ENCODE data around the gene BPIFB4. TPM values are rescaled to one million over a fixed set of nuclear protein-coding genes. Genes with fewer than 3 reads are reported as not detected.
"Not testable (repeated sequence)": the region's sequence is repeated elsewhere in the genome, so short reads cannot be mapped to it uniquely, and the experiment has no call there.

The BPIFB4 gene
- total and polyA plus RNA-seq, 2 donors from 2014 or later, result not detected

DNA sequence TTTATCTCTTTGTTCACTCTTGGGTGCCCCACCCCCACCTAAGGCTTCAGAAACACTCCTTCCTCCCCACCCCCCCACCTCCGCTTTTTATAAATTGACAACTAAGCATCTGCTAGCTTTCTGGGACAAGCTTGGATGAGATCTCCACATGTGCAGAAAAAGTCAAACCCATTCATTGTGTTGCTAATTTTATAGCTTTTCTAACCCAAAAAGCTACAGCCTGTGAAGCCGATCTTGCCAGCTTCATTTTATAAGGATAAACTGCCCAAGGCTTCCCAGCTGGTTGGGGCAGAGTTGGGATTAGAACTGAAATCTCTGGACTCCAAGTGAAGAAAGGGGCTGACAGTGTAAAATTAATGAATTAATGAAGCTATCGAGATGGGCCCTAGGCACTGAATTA, 24.1 kb downstream of the BPIFB4 start:
- Histone ChIP-seq H3K9ac (ENCODE audit: low read length in 3 of 3) (no peak overlapping the region), H3K4me3 (ENCODE audit: low read length in 3 of 3) (no peak overlapping the region), H3K9me3 (ENCODE audit: control insufficient read depth in 2 of 3, insufficient read depth in 1 of 3, low read length in 3 of 3) (no peaks in the 10 kb centered on the region), H3K27me3 (ENCODE audit: control insufficient read depth, insufficient read depth, low read length) (no peaks in the 10 kb centered on the region), H3K4me1 (ENCODE audit: control insufficient read depth in 2 of 3, insufficient read depth in 2 of 3, low read depth in 1 of 3, low read length in 3 of 3) (no peaks in the 10 kb centered on the region), H3K27ac (ENCODE audit: low read depth in 2 of 2, low read length in 2 of 2) (no peak overlapping the region), H3K36me3 (ENCODE audit: control insufficient read depth in 2 of 3, insufficient read depth in 3 of 3, low read length in 3 of 3) (no peaks in the 10 kb centered on the region)
- FAIRE-seq (no peak), DNase-seq (no peak)
- TF ChIP-seq, protein P1, sequence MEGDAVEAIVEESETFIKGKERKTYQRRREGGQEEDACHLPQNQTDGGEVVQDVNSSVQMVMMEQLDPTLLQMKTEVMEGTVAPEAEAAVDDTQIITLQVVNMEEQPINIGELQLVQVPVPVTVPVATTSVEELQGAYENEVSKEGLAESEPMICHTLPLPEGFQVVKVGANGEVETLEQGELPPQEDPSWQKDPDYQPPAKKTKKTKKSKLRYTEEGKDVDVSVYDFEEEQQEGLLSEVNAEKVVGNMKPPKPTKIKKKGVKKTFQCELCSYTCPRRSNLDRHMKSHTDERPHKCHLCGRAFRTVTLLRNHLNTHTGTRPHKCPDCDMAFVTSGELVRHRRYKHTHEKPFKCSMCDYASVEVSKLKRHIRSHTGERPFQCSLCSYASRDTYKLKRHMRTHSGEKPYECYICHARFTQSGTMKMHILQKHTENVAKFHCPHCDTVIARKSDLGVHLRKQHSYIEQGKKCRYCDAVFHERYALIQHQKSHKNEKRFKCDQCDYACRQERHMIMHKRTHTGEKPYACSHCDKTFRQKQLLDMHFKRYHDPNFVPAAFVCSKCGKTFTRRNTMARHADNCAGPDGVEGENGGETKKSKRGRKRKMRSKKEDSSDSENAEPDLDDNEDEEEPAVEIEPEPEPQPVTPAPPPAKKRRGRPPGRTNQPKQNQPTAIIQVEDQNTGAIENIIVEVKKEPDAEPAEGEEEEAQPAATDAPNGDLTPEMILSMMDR (IDR thresholded peaks at IDR 0.05; ENCODE audit: borderline replicate concordance, extremely low read depth, insufficient read depth), result no peak
- intact Hi-C loops (cut with DNase I), result no loop called here

DNA sequence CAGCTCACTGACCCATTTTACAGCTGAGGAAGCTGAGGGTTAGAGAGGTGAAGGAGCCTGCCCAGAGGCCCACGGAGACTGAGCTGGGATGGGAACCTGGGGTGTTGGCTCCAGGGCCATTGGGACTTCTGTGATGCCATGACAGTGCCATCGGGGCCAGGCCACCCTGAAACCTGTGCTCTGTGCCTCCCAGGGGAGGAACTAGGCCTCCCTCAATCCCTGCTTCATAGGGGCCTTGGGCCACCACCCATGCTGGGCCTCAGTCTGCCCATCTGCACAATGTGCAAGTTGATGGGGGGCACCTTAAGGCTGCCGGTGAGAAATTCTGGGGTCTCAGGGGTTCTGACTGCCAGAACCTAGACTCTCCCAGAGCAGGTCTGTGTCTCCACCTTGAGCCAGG, 24.9 kb downstream of the BPIFB4 start:
- no peaks in the 10 kb centered on the region for H3K9me3 ChIP-seq (ENCODE audit: control insufficient read depth in 2 of 3, insufficient read depth in 1 of 3, low read length in 3 of 3)
- DNase-seq, result no peak
- intact Hi-C loops (cut with DNase I), result no loop called here
- H3K27me3 ChIP-seq (ENCODE audit: control insufficient read depth, insufficient read depth, low read length), result no peaks in the 10 kb centered on the region
- no peak overlapping the region for H3K9ac ChIP-seq (ENCODE audit: low read length in 3 of 3)
- no peaks in the 10 kb centered on the region for H3K4me1 ChIP-seq (ENCODE audit: control insufficient read depth in 2 of 3, insufficient read depth in 2 of 3, low read depth in 1 of 3, low read length in 3 of 3)
- TF ChIP-seq, protein P1 (IDR thresholded peaks at IDR 0.05; ENCODE audit: borderline replicate concordance, extremely low read depth, insufficient read depth), result no peak
- no peak for FAIRE-seq
- H3K27ac ChIP-seq (ENCODE audit: low read depth in 2 of 2, low read length in 2 of 2), result no peak overlapping the region
- no peaks in the 10 kb centered on the region for H3K36me3 ChIP-seq (ENCODE audit: control insufficient read depth in 2 of 3, insufficient read depth in 3 of 3, low read length in 3 of 3)
- no peak overlapping the region for H3K4me3 ChIP-seq (ENCODE audit: low read length in 3 of 3)

DNA sequence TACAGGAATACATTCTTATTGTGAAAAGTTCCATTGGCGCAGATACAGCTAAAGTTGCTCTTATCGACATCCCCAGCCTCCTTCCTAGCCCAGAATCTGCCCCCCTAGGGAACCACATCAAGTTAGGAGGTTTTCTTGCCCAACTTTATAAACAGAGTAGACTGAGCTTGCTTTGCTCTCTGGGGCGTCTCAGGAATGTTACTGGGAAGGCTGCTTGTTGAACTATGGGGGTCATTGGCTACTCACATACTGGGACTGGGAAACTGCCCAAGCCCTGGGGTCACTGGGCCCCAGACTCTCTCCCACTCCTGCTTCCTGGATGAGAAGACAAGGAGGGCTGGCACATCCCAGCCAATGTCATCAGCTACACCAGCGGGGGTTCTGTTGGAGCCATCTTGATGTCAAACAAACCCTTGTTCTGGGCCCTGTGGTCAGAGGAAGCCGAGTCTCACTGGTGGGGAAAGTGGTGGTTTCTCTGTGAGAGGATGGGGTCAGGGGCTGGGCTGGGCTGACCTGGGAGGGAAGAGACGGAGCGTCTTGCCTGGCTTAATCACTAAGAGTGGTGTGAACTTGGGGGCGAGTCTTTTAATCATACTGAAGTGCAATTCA, 26.0 kb downstream of the BPIFB4 start:
- no peaks in the 10 kb centered on the region for H3K27me3 ChIP-seq (ENCODE audit: control insufficient read depth, insufficient read depth, low read length)
- TF ChIP-seq, protein P1 (IDR thresholded peaks at IDR 0.05; ENCODE audit: borderline replicate concordance, extremely low read depth, insufficient read depth), result no peak
- H3K36me3 ChIP-seq (ENCODE audit: control insufficient read depth in 2 of 3, insufficient read depth in 3 of 3, low read length in 3 of 3), result no peaks in the 10 kb centered on the region
- FAIRE-seq (no peak), DNase-seq (no peak)
- intact Hi-C loops (cut with DNase I), result no loop called here
- H3K4me3 ChIP-seq (ENCODE audit: low read length in 3 of 3), result no peak overlapping the region
- no peak overlapping the region for H3K9ac ChIP-seq (ENCODE audit: low read length in 3 of 3)
- no peaks in the 10 kb centered on the region for H3K9me3 ChIP-seq (ENCODE audit: control insufficient read depth in 2 of 3, insufficient read depth in 1 of 3, low read length in 3 of 3)
- no peaks in the 10 kb centered on the region for H3K4me1 ChIP-seq (ENCODE audit: control insufficient read depth in 2 of 3, insufficient read depth in 2 of 3, low read depth in 1 of 3, low read length in 3 of 3)
- H3K27ac ChIP-seq (ENCODE audit: low read depth in 2 of 2, low read length in 2 of 2), result no peak overlapping the region

DNA sequence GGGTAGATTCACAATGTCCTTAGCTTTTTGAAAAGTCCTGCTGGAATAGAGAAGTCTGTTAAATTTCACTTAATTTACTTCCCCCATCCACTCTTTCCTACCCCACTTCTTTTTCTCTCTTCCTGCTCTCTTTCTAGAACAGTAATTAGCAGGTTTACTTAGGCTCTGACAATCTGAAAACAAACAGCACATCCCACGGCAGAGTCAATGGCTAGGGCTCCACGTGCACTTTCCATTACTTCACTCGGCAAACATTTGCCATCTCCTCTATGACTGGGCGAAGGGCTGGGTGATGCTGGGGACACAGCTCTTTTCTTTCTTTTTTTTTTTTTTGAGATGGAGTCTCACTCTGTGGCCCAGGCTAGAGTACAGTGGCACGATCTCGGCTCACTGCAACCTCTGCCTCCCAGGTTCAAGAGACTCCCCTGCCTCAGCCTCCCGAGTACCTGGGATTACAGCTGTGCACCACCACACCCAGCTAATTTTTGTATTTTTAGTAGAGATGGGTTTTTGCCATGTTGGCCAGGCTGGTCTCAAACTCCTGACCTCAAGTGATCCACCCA, 26.7 kb downstream of the BPIFB4 start:
- H3K36me3 ChIP-seq (ENCODE audit: control insufficient read depth in 2 of 3, insufficient read depth in 3 of 3, low read length in 3 of 3); H3K4me1 ChIP-seq (ENCODE audit: control insufficient read depth in 2 of 3, insufficient read depth in 2 of 3, low read depth in 1 of 3, low read length in 3 of 3); DNase-seq; H3K27ac ChIP-seq (ENCODE audit: low read depth in 2 of 2, low read length in 2 of 2); intact Hi-C loops (cut with DNase I); FAIRE-seq; H3K9me3 ChIP-seq (ENCODE audit: control insufficient read depth in 2 of 3, insufficient read depth in 1 of 3, low read length in 3 of 3); H3K4me3 ChIP-seq (ENCODE audit: low read length in 3 of 3); H3K27me3 ChIP-seq (ENCODE audit: control insufficient read depth, insufficient read depth, low read length); H3K9ac ChIP-seq (ENCODE audit: low read length in 3 of 3): not testable (repeated sequence)
